ENCODE data around the gene DGKI. TPM values are rescaled to one million over a fixed set of nuclear protein-coding genes. Genes with fewer than 3 reads are reported as not detected.

The DGKI gene
- total and polyA plus RNA-seq, 9 of the 15 experiments (the other 6 are each of a cell fraction or from before 2014, with no cell fraction given) = 0.11 to 0.54 (median 0.15) TPM; not detected in 5

DNA sequence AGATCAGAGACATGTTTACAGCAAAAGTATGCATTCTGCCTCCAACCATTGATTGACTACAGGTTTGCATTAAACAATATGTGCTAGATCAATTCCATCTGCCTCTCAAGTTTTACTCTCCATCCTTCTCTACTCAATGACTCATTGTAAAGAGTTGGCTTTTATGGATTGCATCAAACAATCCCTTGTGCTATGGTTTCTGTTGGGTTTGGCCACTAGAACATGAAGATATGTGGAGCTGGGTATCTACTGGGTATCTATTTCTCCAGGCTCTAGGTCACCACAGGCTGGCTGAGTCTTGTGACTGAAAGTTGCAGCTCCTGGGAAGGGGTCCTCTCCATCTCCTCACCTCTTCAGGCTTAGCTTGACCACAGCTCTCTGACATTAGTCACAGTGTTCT, 204.7 kb downstream of the DGKI start:
- Histone ChIP-seq H3K36me3 (ENCODE audit: control insufficient read depth, insufficient read depth, low read length) (no peaks in the 10 kb centered on the region), H3K27me3 (ENCODE audit: control insufficient read depth in 2 of 2, insufficient read depth in 2 of 2, low read length in 2 of 2) (no peaks in the 10 kb centered on the region), H3K9me3 (replicated peaks; ENCODE audit: control insufficient read depth, insufficient read depth, low read depth, low read length) (no peaks in the 10 kb centered on the region), H3K79me2 (ENCODE audit: control insufficient read depth, insufficient read depth, low read length) (no peaks in the 10 kb centered on the region), H2AFZ (ENCODE audit: low read depth, low read length) (no peak overlapping the region), H3K4me2 (ENCODE audit: insufficient read depth, low read length) (no peak overlapping the region), H3K9me1 (ENCODE audit: control insufficient read depth, insufficient read depth, low read length) (no peaks in the 10 kb centered on the region), H3K9ac (ENCODE audit: insufficient read depth in 1 of 2, low read depth in 2 of 2, low read length in 2 of 2) (no peak overlapping the region), H3K4me3 (no peak overlapping the region), H4K20me1 (replicated peaks; ENCODE audit: control insufficient read depth, insufficient read depth, low read length) (no peaks in the 10 kb centered on the region), H3K4me1 (replicated peaks in 1 of 2; ENCODE audit: control insufficient read depth in 2 of 2, insufficient read depth in 2 of 2, low read length in 2 of 2) (no peaks in the 10 kb centered on the region), H3K27ac (ENCODE audit: extremely low read depth, low read depth, low read length) (no peak overlapping the region)
- intact Hi-C loops (cut with micrococcal nuclease) = no loop called here
- CTCF ChIA-PET (ENCODE audit: low intra/inter-chr PET ratio) = no interaction called here
- TF ChIP-seq, protein P1, sequence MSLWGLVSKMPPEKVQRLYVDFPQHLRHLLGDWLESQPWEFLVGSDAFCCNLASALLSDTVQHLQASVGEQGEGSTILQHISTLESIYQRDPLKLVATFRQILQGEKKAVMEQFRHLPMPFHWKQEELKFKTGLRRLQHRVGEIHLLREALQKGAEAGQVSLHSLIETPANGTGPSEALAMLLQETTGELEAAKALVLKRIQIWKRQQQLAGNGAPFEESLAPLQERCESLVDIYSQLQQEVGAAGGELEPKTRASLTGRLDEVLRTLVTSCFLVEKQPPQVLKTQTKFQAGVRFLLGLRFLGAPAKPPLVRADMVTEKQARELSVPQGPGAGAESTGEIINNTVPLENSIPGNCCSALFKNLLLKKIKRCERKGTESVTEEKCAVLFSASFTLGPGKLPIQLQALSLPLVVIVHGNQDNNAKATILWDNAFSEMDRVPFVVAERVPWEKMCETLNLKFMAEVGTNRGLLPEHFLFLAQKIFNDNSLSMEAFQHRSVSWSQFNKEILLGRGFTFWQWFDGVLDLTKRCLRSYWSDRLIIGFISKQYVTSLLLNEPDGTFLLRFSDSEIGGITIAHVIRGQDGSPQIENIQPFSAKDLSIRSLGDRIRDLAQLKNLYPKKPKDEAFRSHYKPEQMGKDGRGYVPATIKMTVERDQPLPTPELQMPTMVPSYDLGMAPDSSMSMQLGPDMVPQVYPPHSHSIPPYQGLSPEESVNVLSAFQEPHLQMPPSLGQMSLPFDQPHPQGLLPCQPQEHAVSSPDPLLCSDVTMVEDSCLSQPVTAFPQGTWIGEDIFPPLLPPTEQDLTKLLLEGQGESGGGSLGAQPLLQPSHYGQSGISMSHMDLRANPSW (CRISPR knock-in tag; IDR thresholded peaks at IDR 0.05) = no peak
- TF ChIP-seq MCM2 (IDR thresholded peaks at IDR 0.05; ENCODE audit: low read depth) (no peak), ARID2 (IDR thresholded peaks at IDR 0.05) (no peak)
- TF ChIP-seq, protein P2, sequence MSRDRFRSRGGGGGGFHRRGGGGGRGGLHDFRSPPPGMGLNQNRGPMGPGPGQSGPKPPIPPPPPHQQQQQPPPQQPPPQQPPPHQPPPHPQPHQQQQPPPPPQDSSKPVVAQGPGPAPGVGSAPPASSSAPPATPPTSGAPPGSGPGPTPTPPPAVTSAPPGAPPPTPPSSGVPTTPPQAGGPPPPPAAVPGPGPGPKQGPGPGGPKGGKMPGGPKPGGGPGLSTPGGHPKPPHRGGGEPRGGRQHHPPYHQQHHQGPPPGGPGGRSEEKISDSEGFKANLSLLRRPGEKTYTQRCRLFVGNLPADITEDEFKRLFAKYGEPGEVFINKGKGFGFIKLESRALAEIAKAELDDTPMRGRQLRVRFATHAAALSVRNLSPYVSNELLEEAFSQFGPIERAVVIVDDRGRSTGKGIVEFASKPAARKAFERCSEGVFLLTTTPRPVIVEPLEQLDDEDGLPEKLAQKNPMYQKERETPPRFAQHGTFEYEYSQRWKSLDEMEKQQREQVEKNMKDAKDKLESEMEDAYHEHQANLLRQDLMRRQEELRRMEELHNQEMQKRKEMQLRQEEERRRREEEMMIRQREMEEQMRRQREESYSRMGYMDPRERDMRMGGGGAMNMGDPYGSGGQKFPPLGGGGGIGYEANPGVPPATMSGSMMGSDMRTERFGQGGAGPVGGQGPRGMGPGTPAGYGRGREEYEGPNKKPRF (IDR thresholded peaks at IDR 0.05; ENCODE audit: low read depth, low read length) = no peak
- BruUV-seq (replicated peaks) = no TSS peak
- in situ Hi-C loops (cut with MboI) = no loop called here
- no peak for FAIRE-seq
- DNase-seq (ENCODE audit: extremely low read depth in 1 of 4, low spot score in 3 of 4) = no peak
- POLR2A ChIA-PET = no interaction called here
- ATAC-seq = no peak
